ELF-1 (cell line): ENCODE results near the gene PRKAG2.
A peak's percentile ranks its signal among the peaks of the same experiment; 100 is the strongest.
"Not testable (repeated sequence)": the region's sequence is repeated elsewhere in the genome, so short reads cannot be mapped to it uniquely, and the experiment has no call there.

Experiments
- DNase-seq: peaks from one replicate; pipeline ENCODE4 v3.0.0-alpha.2; 2016; ENCODE audit warnings: low read depth, low spot score

The PRKAG2 gene

DNA sequence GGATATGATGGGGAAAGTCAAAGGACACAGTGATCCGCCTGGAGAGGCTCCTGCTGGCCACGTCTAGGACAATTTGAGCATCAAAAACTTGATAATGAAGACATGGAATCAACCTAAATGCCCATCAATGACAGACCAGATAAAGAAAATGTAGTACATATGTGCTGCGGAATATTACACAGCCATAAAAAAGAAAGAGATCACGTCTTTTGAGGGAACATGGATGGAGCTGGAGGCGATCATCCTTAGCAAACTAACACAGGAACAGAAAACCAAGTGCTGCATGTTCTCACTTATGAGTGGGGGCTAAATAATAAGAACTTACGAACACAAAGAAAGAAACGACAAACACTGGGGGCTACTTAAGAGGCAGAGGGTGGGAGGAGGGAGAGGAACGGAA, 124.9 kb downstream of the PRKAG2 start:
- DNase-seq: no peak

DNA sequence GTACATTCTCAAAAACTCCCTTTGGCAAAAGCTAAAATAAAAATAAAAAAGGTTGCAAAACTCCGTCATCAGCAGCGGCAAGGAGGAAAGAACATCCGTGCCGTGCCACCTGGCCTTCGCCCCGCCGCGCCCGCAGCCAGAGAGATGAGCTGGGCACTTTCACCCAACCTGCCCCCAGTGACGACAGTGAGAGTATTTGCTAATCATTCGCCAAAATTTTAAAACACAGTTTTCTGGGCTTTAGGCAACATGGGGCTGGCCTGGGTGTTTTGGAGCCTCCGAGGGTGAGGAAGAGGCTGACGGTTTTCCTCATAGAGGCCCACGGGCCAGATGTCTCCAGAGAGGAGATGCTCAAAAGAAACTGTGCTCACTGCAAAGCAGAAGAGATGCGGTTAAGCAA, 128.2 kb downstream of the PRKAG2 start:
- no peak for DNase-seq

- DNase-seq: not testable (repeated sequence)
Observed at GRCh38 chr7:151748021-151748420, 128.9 kb downstream of the PRKAG2 start.

DNA sequence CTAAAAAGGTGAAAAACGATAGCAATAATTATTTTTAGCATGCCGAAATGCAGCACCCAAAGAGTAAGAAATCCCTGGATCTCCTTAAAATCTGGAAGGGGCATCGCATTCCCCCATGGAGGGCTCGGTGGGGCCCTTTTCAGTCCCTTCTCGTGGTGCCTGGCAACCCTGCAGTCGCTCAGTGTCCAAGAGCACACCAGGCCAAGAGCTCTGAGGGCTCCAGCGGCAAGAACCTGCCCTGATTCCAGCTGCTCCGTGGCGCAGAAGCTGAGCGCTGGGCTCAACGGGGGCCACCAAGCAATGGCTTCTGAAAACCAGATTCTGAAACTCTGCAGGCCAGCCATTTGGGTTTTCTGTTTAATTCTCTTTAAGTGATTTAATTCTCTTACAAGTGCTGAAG, 131.2 kb downstream of the PRKAG2 start:
- no peak for DNase-seq

GRCh38 chr7:151744656-151745638, 132.0 kb downstream of the PRKAG2 start:
- DNase-seq: no peak

- DNase-seq: peak; percentile 1
Observed at GRCh38 chr7:151744051-151744580, 132.8 kb downstream of the PRKAG2 start.

DNA sequence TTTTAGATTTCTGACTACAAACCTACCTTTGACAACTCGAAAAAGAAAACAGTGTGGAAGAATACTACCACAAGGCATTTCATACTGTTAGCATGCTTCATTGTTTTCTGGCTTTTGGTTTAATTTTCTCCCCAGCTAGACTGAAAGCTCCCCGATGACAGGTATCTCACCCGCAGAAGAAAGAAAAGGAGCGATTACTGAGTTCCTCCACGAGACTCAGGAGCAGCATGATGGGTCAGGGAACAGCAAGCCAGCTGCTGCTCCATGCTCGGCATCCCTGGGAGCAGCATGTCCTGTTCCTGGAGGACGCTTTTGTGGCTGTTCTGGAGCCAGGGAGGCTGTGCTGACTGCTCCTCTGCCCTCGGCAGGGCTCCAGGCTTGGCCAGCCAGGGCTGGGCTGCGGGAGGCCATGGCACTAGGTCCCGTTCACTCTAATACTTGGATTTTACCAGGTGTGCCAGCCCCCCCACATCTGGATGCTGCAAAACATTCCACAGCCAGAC, 133.4 kb downstream of the PRKAG2 start:
- DNase-seq: no peak

DNA sequence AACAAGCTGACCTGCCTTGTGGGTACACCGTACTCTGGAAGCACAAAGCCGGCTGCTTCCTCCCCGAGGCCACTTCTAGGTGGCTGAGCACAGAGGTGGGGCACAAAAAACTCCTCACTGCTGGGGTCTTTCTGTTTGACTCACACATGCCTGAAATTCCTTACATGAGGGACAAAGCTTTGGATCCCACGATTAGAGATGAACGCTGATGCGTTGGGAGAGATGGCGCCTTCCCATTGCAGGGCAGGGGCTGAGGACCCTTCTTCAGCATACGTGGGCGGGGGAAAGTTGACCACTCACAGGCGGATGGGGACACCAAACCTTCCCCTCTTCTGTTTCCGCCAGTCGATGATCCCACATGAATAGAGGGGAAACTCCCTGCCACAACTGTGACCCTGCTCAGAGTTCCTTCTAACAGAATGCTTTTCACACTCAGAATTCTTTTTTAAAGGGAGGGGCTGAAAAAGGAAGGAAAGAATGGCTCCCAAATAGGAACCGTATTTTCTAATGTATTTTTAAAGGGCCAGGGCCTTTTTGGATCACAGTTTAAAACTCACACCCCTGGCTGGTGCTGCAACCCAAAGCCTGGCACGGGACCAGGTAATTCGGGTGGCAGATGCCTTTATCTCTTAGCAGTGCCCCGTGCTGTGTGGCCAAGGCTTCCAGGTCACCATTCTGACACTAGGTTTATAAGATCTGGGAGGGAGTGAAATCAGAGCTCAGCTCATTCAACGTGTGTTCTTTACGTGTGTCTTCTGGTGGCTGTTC, 134.0 kb downstream of the PRKAG2 start:
- peak; percentile 78 for DNase-seq

DNA sequence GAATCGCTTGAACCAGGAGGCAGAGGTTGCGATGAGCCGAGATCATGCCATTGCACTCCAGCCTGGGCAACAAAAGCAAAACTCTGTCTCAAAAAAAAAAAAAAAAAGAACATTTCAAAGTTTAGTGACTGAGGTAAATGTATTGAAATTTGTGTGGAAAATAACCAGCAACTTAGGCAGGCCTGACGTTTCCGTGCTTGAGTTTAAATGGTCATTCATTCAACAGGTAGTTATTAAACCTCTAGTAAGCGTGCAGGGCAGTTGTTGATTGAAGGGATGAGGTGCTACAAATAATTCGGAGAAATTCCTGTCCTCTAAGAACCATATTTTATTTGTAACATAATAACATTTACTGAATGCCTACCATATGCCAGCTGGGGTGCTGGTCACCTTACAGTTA, 135.3 kb downstream of the PRKAG2 start:
- no peak for DNase-seq

- peak; percentile 39 for DNase-seq
Observed at GRCh38 chr7:151740081-151740851, 136.6 kb downstream of the PRKAG2 start.

DNA sequence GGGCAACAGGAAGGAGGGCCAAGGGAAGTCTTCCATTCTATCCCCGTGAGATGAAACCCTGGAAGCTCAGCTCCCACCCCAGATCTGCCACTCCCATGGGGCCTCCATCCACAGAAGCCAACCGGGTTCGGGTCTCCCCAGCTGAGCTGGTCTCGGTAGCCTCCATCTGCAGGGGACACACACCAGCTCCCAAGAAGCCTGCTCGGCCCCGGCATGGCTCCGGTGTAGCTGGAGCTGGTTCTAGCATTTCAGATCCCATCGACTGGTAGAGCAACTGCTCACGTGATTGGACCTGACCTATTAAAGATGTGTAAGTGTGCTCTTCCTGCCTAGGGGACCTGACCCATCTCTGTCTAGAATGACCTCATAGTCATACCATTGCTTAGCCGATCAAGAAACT, 138.0 kb downstream of the PRKAG2 start:
- no peak for DNase-seq

DNA sequence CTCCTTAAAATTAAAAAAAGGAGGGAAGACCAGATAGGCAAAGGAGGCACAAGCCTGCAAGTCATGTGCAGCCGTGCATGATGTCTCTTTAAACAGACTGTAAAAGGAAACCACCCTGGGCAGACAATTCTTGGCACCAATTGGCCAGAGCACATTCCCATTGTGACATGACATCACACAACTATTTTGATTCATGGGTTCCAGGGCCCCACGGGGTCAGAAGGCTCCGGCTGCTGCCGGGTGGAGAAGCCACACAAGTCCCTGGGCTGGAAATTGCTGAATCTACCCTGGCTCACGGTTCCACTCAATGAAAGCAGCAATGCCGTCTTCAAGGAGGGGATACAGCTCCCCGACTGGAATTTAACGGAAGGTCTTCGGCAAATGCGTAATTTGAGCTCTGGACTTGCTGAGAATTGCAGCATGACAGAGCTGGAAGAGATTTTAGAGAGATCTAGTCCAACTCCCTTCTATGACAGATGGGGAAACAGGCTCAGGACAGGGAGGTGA, 140.5 kb downstream of the PRKAG2 start:
- DNase-seq: peak; percentile 85

DNA sequence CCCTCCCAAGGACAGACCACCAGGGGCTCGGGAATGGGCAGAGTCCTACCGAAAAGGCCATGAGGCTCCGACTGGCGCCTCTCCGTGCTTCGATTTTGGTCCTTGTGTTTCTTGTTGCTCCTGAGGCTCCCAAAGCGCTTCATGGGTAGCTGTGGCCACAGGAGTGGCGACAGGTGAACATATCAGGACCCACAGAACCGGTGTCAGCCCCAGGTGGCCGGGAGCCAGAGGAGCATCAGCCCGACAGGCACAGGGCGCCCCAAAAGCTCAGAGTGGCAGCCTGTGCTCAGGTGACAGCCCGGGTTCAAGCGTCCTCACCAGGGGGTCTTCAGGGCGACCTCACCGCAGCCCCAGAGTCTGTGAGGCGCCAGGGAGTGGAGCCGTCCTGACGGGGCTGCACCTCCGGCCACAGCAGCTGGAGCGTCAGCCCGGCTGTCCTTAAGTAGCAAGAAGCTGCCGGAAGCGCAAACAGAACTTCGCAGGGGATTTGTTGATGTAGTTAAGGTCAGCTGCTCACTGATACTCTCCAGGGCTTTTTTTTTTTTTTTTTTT, 141.0 kb downstream of the PRKAG2 start:
- peak; percentile 78 for DNase-seq

GRCh38 chr7:151735186-151735850, 141.6 kb downstream of the PRKAG2 start:
- DNase-seq: no peak

GRCh38 chr7:151732834-151733592, 143.9 kb downstream of the PRKAG2 start:
- no peak for DNase-seq

DNA sequence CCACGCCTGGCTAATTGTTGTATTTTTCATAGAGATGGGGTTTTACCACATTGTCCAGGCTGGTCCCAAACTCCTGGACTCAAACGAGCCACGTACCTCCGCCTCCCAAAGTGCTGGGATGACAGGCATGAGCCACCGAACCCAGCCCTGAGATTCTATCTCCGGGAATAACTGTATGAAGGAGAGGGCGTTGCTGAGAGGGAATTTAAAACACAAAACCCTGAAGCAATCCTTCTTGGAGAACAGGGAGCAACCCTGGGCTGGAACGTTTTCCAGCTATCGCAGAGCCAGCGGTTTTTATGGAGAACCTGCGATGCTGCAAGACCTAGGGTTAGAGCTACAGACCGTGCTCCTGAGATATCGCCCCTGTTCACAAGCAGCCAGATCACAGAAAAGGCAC, 144.6 kb downstream of the PRKAG2 start:
- DNase-seq: no peak

DNA sequence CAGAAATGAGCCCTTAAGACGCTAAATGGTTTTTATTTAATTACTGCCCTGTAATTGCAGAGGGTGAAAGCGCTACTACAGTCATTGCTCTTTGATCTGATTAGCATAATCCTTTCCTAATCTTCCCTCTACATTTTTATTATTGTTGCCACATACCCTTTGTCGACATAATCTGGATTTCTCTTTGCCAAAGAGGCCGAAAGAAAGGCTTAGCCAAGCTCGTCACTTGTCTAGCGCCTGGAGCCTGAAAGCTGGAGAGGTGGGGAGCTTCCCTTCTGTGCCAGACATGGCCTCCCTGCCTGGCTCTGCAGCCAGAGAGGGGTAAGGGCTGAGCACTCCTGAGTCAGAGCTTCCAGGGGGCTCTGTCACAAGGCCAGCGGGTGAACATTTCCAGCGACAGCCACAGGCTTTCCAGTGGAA, 145.9 kb downstream of the PRKAG2 start:
- no peak for DNase-seq

DNA sequence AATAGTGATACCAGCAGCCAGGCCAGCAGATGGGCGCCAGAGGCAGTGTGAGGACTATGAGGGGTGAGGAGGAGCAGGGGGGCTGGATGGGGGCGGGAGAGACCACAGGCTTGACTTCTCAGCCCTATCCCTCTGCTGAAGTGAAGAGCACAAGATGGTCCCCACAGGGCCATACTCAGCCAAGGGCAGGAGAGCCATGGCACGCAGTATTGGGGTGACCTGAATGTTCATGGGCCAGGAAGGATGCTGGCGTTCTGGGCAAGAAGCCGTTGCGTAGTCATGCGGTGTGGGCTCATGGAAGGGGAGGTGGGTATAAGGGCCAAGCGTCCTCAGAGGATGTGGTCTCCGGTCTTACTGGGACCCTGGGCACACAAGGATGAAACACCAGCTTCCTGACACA, 146.3 kb downstream of the PRKAG2 start:
- DNase-seq: no peak

DNA sequence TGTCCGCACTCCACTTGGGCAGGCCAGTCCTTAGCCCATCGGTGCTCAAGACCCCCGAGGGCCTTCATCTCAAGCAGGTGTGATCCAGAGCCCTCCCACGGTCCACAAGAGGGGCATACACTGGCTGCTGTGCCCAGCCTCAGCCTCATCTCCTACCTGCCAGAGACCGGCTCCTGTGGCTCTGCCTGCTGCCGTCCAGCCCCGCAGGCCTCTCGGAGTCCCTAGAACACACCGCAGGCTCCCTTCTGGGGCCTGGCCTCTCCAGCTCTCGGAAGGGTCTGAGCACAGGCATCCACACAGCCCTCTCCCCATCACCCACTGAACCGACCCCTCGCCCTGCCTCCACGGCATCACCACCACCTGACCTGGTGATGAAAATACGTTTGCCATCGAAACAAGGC, 147.4 kb downstream of the PRKAG2 start:
- no peak for DNase-seq

GRCh38 chr7:151728746-151729145, 148.2 kb downstream of the PRKAG2 start:
- no peak for DNase-seq
